ENCODE data around the gene GBA2. TPM values are rescaled to one million over a fixed set of nuclear protein-coding genes. Genes with fewer than 3 reads are reported as not detected.

GBA2 gene
- total RNA-seq, 1 donor from 2014 or later: 37.9 TPM

- no peak overlapping the region for H3K4me3 ChIP-seq (ENCODE audit: low read depth, low read length)
- no peak for FAIRE-seq
- no peaks in the 10 kb centered on the region for H3K27me3 ChIP-seq (ENCODE audit: control insufficient read depth, insufficient read depth, low read length)
- no peak for DNase-seq (ENCODE audit: low read depth)
- TF ChIP-seq, protein P1, sequence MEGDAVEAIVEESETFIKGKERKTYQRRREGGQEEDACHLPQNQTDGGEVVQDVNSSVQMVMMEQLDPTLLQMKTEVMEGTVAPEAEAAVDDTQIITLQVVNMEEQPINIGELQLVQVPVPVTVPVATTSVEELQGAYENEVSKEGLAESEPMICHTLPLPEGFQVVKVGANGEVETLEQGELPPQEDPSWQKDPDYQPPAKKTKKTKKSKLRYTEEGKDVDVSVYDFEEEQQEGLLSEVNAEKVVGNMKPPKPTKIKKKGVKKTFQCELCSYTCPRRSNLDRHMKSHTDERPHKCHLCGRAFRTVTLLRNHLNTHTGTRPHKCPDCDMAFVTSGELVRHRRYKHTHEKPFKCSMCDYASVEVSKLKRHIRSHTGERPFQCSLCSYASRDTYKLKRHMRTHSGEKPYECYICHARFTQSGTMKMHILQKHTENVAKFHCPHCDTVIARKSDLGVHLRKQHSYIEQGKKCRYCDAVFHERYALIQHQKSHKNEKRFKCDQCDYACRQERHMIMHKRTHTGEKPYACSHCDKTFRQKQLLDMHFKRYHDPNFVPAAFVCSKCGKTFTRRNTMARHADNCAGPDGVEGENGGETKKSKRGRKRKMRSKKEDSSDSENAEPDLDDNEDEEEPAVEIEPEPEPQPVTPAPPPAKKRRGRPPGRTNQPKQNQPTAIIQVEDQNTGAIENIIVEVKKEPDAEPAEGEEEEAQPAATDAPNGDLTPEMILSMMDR (IDR thresholded peaks at IDR 0.05; ENCODE audit: insufficient read depth, low read length, severe bottlenecking): no peak
- no peaks in the 10 kb centered on the region for H3K36me3 ChIP-seq (ENCODE audit: control insufficient read depth, insufficient read depth, low read length)
Measured at GRCh38 chr9:35783418-35783817, 34.4 kb upstream of the GBA2 start.

DNA sequence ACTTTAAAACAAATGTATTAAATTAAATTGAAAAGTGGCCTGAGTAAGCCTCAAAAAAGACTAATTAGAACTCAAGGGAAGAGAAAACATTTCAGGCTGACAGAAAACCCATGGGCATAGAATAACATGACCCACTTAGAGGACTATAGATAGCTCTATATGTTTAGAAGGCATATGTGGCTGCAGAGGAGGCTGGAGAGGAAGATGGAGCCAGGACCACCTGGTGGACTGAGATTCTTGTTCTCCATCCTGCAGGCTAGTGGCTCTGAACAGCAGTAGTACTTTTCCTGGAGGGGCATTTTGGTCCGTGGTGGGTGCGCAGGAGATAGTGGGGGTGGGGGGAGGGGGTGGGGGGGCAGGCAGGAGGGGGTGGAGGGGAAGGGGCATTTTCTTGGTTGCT lies 32.0 kb upstream of the GBA2 start:
- no peak overlapping the region for H3K4me3 ChIP-seq (ENCODE audit: low read depth, low read length)
- H3K36me3 ChIP-seq (ENCODE audit: control insufficient read depth, insufficient read depth, low read length): no peaks in the 10 kb centered on the region
- TF ChIP-seq, protein P1 (IDR thresholded peaks at IDR 0.05; ENCODE audit: insufficient read depth, low read length, severe bottlenecking): no peak
- no peak for DNase-seq (ENCODE audit: low read depth)
- no peaks in the 10 kb centered on the region for H3K27me3 ChIP-seq (ENCODE audit: control insufficient read depth, insufficient read depth, low read length)
- FAIRE-seq: no peak

DNA sequence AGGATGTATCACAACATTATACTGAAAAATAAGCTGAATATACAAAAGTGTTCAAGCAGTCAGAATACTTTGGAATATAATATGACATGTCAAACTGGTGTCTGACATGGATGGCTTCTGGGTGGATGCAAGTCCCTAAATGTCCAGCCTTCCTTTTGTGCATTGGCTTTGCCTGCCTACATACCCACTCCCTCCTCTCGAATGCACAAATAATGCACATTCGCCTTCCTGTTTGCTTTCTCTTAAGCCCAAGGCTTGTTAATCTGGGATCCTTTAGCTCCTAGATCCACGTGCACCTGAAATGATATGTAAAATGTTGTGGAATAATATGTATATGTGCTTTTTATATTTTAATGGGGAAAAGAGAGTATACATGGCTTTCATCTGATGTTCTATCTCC lies 29.5 kb upstream of the GBA2 start:
- FAIRE-seq (no peak), DNase-seq (ENCODE audit: low read depth) (no peak)
- Histone ChIP-seq H3K36me3 (ENCODE audit: control insufficient read depth, insufficient read depth, low read length) (no peaks in the 10 kb centered on the region), H3K4me3 (ENCODE audit: low read depth, low read length) (no peak overlapping the region), H3K27me3 (ENCODE audit: control insufficient read depth, insufficient read depth, low read length) (no peaks in the 10 kb centered on the region)
- TF ChIP-seq, protein P1 (IDR thresholded peaks at IDR 0.05; ENCODE audit: insufficient read depth, low read length, severe bottlenecking): no peak

DNA sequence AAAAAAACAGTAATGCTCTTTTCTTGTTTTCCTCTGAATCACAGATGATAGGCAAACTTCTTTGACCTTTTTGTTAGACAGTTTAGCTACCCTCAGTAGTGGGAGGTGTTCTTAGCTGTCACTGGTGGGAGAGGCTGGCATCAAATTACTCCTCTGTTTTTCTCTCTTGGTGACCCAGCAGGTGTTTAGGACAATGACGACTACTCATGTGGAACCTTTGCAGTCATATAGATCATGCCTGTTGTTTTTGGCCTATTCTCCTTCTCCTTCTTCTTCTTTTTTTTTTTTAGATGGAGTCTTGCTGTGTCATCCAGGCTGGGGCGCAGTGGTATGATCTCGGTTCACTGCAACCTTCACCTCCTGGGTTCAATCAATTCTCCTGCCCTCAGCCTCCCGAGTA lies 27.0 kb upstream of the GBA2 start:
- TF ChIP-seq, protein P1 (IDR thresholded peaks at IDR 0.05; ENCODE audit: insufficient read depth, low read length, severe bottlenecking): no peak

DNA sequence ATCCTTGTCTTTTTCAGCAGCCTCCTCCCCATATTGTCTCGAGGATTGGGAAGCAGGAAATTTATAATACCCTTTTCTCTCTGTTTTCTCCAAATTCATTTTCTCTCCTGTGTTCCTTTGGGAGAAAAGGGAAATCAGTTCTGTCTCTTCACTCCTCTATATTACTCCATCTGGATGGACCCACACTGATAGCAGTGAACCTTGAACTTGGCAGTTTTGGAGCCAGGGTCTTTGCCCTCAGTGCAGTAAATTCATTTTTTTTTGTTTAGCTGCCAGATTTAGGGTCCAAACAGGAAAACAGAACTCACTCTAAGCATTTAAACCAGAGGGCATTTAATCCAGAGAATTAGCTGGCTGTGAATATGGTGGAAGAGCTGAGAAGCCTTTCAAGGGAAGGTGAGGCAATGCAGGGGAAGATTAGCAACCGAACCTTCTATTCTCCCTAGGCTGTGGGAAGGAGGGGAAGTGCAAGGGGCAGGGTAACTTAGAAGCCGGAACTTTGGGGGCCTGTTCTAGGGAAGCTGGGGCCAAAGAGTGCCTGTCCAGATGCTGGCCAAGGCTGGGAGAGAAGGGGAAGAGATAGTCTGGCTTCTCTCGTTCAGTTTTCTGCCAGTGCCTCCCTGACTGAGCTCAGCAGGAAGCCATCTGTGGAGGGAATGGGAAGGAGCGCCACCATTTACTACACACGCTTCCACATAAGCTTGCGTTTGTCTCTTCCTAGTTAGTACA lies 26.0 kb upstream of the GBA2 start:
- DNase-seq (ENCODE audit: low read depth): no peak
- Histone ChIP-seq H3K27me3 (ENCODE audit: control insufficient read depth, insufficient read depth, low read length) (no peaks in the 10 kb centered on the region), H3K4me3 (ENCODE audit: low read depth, low read length) (no peak overlapping the region), H3K36me3 (ENCODE audit: control insufficient read depth, insufficient read depth, low read length) (no peaks in the 10 kb centered on the region)
- TF ChIP-seq, protein P1 (IDR thresholded peaks at IDR 0.05; ENCODE audit: insufficient read depth, low read length, severe bottlenecking): no peak
- FAIRE-seq: no peak

More for the DNA sequence above, 27.0 kb upstream of the GBA2 start:
- FAIRE-seq: no peak
- Histone ChIP-seq H3K27me3 (ENCODE audit: control insufficient read depth, insufficient read depth, low read length) (no peaks in the 10 kb centered on the region), H3K4me3 (ENCODE audit: low read depth, low read length) (no peak overlapping the region), H3K36me3 (ENCODE audit: control insufficient read depth, insufficient read depth, low read length) (no peaks in the 10 kb centered on the region)
- DNase-seq (ENCODE audit: low read depth): no peak

- TF ChIP-seq, protein P1 (IDR thresholded peaks at IDR 0.05; ENCODE audit: insufficient read depth, low read length, severe bottlenecking): no peak
- no peak overlapping the region for H3K4me3 ChIP-seq (ENCODE audit: low read depth, low read length)
- no peaks in the 10 kb centered on the region for H3K27me3 ChIP-seq (ENCODE audit: control insufficient read depth, insufficient read depth, low read length)
- no peak for FAIRE-seq
- no peaks in the 10 kb centered on the region for H3K36me3 ChIP-seq (ENCODE audit: control insufficient read depth, insufficient read depth, low read length)
- DNase-seq (ENCODE audit: low read depth): peak; percentile 92
Measured at GRCh38 chr9:35771943-35772342, 22.9 kb upstream of the GBA2 start.

Measured in bronchial epithelial cell (primary cell).